K562 (cell line): ENCODE results near the gene GIPR. TPM values are rescaled to one million over a fixed set of nuclear protein-coding genes. Genes with fewer than 3 reads are reported as not detected.
A peak's percentile ranks its signal among the peaks of the same experiment; 100 is the strongest.

Source experiments
- ELF1 ChIP-seq: fragments of 200-800 bp; sonication (Bioruptor generic); IDR thresholded peaks from 2 replicates; pipeline ENCODE4 v1.6.1; 2016; ENCODE audit warnings: missing genetic modification characterization, missing compliant biosample characterization
- ETV1 ChIP-seq: fragments of 450-650 bp; conservative IDR thresholded peaks from 2 replicates; pipeline ENCODE4 v1.6.1; 2016; ENCODE audit warnings: missing genetic modification characterization, control low read depth, low read depth, missing compliant biosample characterization
- MCM7 ChIP-seq, 2 experiments: fragments of 450-650 bp; IDR thresholded peaks; 2 replicates each; pipeline ENCODE4 v1.6.1; 2016 to 2018
- MEF2A ChIP-seq: IDR thresholded peaks from 2 replicates; pipeline ENCODE4 v1.6.1; 2011; ENCODE audit warnings: low read depth, mild to moderate bottlenecking, low read length, moderate library complexity; ENCODE audit not compliant: control insufficient read depth
- MEIS2 ChIP-seq: fragments of 450-650 bp; IDR thresholded peaks from 2 replicates; pipeline ENCODE4 v1.6.1; 2014; ENCODE audit warnings: mild to moderate bottlenecking; ENCODE audit not compliant: partially characterized antibody
- MIER1 ChIP-seq: fragments of 450-650 bp; IDR thresholded peaks from 2 replicates; pipeline ENCODE4 v1.6.1; 2016; ENCODE audit warnings: antibody characterized with exemption, mild to moderate bottlenecking, low read depth
- NCOR1 ChIP-seq: fragments of 450-650 bp; IDR thresholded peaks from 2 replicates; pipeline ENCODE4 v1.6.1; 2016; ENCODE audit warnings: mild to moderate bottlenecking, moderate library complexity
- NR3C1 ChIP-seq: sonication (generic); formaldehyde crosslinking; IDR thresholded peaks from 2 replicates; pipeline ENCODE4 v1.8.1; 2022; ENCODE audit warnings: missing genetic modification reagents
- SIRT6 ChIP-seq: IDR thresholded peaks from one replicate; pipeline ENCODE4 v1.6.1; 2012; ENCODE audit warnings: low read depth, mild to moderate bottlenecking, control low read depth, inconsistent platforms, low read length, moderate library complexity
- SMARCE1 ChIP-seq: fragments of 450-650 bp; IDR thresholded peaks from 2 replicates; pipeline ENCODE4 v1.7.1; 2016; ENCODE audit warnings: mild to moderate bottlenecking
- TCFL5 ChIP-seq: fragments of 250-450 bp; sonication (Bioruptor Pico); conservative IDR thresholded peaks from 2 replicates; pipeline ENCODE4 v1.6.1; 2021; ENCODE audit warnings: mild to moderate bottlenecking, moderate library complexity, matching md5 sums
- ZNF644 ChIP-seq: fragments of 200-800 bp; sonication (Bioruptor generic); IDR thresholded peaks from 2 replicates; pipeline ENCODE4 v1.6.1; 2016; ENCODE audit warnings: low read depth, missing genetic modification characterization, missing compliant biosample characterization
- ZNF77 ChIP-seq: fragments of 250-450 bp; sonication (Bioruptor Pico); IDR thresholded peaks from 2 replicates; pipeline ENCODE4 v1.5.0; 2020
- polyA plus RNA-seq, 8 experiments: library from polyadenylated mRNA; depleted of rRNA in 4 of 8; stranded (reverse) in 5 of 8; unstranded in 3 of 8; fragments of >200 nt; fragmentation: Nextera tagmentation in 2 of 8; fragmentation: Illumina TruSeq in 1 of 8; extraction: Ambion mirVana in 2 of 8; extraction: Trizol in 1 of 8; gene quantifications; 2 replicates each; pipeline versions ENCODE4 v1.2.1 to v1.2.3, GENCODE V29; 2011 to 2014; ENCODE audit warnings: inconsistent platforms in 1 of 8, missing spikeins in 1 of 8
- total RNA-seq, 7 experiments: library from RNA; depleted of rRNA in 6 of 7; stranded (reverse); fragments of >200 nt in 6 of 7; fragmentation: Illumina TruSeq in 2 of 7; extraction: Trizol in 2 of 7; gene quantifications; 2 replicates each; pipeline versions ENCODE4 v1.2.1 to v1.2.3, GENCODE V29; 2011 to 2021; ENCODE audit warnings: low replicate concordance in 1 of 7
- TF ChIP-seq, protein P1 (sequence below): sonication (generic); formaldehyde crosslinking; IDR thresholded peaks from 2 replicates; pipeline ENCODE4 v1.8.1; 2023; ENCODE audit warnings: missing genetic modification reagents, mild to moderate bottlenecking, borderline replicate concordance
- TF ChIP-seq, protein P2 (sequence below): fragments of 200-800 bp; sonication (Bioruptor generic); IDR thresholded peaks from 2 replicates; pipeline ENCODE4 v1.6.1; 2017; ENCODE audit warnings: missing genetic modification characterization, missing compliant biosample characterization
- TF ChIP-seq, protein P3 (sequence below): fragments of 450-650 bp; IDR thresholded peaks from 2 replicates; pipeline ENCODE4 v1.7.1; 2018; ENCODE audit warnings: mild to moderate bottlenecking, low read depth; ENCODE audit not compliant: partially characterized antibody
- TF ChIP-seq, protein P4 (sequence below): sonication (generic); formaldehyde crosslinking; IDR thresholded peaks from 2 replicates; pipeline ENCODE4 v1.8.1; 2023; ENCODE audit warnings: mild to moderate bottlenecking, missing genetic modification reagents

GIPR gene
- total and polyA plus RNA-seq, 9 of the 15 experiments (the other 6 are each of a cell fraction or from before 2014, with no cell fraction given), result 2.2 to 26.8 (median 12.7) TPM

DNA sequence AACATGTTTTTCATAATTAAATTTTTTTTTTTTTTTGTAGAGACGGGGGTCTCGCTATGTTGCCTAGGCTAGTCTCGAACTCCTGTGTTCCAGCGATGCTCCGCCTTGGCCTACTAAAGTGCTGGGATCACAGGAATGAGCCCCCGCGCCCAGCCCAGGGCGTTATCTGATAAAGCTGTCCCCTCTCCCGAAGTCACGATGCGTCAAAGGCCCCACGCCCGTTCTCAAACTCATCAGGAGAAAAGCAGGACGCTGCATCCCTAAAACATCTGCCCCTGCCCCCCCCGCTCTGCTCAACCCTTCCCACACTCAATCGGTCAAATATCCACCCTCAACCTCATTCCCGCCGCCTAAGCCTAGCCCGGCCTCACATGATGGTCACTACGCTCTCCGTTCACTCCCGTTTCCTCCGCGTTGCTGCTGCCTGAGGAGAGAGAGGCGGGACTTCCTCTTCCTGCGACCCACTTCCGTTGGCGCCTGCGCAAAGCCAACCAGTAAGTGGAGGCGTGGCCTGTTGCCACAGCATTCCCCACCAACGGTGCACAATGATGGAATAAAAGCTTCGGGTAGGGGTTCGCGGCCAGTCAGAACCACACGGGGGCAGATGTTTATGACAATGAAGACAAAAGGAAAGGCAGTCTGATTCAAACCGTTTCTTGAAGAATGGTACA is 23.6 kb downstream of the GIPR start, which contains the start of gene SNRPD2 (continued):
- TF ChIP-seq, protein P1, sequence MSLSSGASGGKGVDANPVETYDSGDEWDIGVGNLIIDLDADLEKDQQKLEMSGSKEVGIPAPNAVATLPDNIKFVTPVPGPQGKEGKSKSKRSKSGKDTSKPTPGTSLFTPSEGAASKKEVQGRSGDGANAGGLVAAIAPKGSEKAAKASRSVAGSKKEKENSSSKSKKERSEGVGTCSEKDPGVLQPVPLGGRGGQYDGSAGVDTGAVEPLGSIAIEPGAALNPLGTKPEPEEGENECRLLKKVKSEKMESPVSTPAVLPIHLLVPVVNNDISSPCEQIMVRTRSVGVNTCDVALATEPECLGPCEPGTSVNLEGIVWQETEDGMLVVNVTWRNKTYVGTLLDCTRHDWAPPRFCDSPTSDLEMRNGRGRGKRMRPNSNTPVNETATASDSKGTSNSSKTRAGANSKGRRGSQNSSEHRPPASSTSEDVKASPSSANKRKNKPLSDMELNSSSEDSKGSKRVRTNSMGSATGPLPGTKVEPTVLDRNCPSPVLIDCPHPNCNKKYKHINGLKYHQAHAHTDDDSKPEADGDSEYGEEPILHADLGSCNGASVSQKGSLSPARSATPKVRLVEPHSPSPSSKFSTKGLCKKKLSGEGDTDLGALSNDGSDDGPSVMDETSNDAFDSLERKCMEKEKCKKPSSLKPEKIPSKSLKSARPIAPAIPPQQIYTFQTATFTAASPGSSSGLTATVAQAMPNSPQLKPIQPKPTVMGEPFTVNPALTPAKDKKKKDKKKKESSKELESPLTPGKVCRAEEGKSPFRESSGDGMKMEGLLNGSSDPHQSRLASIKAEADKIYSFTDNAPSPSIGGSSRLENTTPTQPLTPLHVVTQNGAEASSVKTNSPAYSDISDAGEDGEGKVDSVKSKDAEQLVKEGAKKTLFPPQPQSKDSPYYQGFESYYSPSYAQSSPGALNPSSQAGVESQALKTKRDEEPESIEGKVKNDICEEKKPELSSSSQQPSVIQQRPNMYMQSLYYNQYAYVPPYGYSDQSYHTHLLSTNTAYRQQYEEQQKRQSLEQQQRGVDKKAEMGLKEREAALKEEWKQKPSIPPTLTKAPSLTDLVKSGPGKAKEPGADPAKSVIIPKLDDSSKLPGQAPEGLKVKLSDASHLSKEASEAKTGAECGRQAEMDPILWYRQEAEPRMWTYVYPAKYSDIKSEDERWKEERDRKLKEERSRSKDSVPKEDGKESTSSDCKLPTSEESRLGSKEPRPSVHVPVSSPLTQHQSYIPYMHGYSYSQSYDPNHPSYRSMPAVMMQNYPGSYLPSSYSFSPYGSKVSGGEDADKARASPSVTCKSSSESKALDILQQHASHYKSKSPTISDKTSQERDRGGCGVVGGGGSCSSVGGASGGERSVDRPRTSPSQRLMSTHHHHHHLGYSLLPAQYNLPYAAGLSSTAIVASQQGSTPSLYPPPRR, result no peak
- TF ChIP-seq, protein P2, sequence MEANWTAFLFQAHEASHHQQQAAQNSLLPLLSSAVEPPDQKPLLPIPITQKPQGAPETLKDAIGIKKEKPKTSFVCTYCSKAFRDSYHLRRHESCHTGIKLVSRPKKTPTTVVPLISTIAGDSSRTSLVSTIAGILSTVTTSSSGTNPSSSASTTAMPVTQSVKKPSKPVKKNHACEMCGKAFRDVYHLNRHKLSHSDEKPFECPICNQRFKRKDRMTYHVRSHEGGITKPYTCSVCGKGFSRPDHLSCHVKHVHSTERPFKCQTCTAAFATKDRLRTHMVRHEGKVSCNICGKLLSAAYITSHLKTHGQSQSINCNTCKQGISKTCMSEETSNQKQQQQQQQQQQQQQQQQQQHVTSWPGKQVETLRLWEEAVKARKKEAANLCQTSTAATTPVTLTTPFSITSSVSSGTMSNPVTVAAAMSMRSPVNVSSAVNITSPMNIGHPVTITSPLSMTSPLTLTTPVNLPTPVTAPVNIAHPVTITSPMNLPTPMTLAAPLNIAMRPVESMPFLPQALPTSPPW, result peak; percentile 82
- TF ChIP-seq SIRT6, result no peak
- peak; percentile 3 for TF ChIP-seq MEIS2
- TF ChIP-seq ZNF644 (tag), result no peak
- no peak for TF ChIP-seq ETV1 (tag)
- TF ChIP-seq NR3C1, result no peak
- TF ChIP-seq SMARCE1, result peak; percentile 79; the same call in 1 of the 2 replicates
- TF ChIP-seq TCFL5 (CRISPR knock-in tag), result no peak
- no peak for TF ChIP-seq NCOR1
- TF ChIP-seq, protein P3, sequence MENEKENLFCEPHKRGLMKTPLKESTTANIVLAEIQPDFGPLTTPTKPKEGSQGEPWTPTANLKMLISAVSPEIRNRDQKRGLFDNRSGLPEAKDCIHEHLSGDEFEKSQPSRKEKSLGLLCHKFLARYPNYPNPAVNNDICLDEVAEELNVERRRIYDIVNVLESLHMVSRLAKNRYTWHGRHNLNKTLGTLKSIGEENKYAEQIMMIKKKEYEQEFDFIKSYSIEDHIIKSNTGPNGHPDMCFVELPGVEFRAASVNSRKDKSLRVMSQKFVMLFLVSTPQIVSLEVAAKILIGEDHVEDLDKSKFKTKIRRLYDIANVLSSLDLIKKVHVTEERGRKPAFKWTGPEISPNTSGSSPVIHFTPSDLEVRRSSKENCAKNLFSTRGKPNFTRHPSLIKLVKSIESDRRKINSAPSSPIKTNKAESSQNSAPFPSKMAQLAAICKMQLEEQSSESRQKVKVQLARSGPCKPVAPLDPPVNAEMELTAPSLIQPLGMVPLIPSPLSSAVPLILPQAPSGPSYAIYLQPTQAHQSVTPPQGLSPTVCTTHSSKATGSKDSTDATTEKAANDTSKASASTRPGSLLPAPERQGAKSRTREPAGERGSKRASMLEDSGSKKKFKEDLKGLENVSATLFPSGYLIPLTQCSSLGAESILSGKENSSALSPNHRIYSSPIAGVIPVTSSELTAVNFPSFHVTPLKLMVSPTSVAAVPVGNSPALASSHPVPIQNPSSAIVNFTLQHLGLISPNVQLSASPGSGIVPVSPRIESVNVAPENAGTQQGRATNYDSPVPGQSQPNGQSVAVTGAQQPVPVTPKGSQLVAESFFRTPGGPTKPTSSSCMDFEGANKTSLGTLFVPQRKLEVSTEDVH, result peak; percentile 57
- TF ChIP-seq, protein P4, sequence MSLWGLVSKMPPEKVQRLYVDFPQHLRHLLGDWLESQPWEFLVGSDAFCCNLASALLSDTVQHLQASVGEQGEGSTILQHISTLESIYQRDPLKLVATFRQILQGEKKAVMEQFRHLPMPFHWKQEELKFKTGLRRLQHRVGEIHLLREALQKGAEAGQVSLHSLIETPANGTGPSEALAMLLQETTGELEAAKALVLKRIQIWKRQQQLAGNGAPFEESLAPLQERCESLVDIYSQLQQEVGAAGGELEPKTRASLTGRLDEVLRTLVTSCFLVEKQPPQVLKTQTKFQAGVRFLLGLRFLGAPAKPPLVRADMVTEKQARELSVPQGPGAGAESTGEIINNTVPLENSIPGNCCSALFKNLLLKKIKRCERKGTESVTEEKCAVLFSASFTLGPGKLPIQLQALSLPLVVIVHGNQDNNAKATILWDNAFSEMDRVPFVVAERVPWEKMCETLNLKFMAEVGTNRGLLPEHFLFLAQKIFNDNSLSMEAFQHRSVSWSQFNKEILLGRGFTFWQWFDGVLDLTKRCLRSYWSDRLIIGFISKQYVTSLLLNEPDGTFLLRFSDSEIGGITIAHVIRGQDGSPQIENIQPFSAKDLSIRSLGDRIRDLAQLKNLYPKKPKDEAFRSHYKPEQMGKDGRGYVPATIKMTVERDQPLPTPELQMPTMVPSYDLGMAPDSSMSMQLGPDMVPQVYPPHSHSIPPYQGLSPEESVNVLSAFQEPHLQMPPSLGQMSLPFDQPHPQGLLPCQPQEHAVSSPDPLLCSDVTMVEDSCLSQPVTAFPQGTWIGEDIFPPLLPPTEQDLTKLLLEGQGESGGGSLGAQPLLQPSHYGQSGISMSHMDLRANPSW, result peak; percentile 93; the same call in 1 of the 2 replicates
- TF ChIP-seq ZNF77 (CRISPR knock-in tag), result no peak
- TF ChIP-seq MIER1, result no peak
- peak; percentile 76 for TF ChIP-seq ELF1 (tag)
- no peak for TF ChIP-seq MEF2A
- TF ChIP-seq MCM7 (IDR thresholded peaks at IDR 0.05), result no peak
